Measurements from ENCODE around the gene BEST2. TPM values are rescaled to one million over a fixed set of nuclear protein-coding genes. Genes with fewer than 3 reads are reported as not detected.
A peak's percentile ranks its signal among the peaks of the same experiment; 100 is the strongest.

BEST2 gene
- total RNA-seq, 1 experiment from 2014 or later: 3.3 TPM

- TF ChIP-seq USF2 (CRISPR knock-in tag; IDR thresholded peaks at IDR 0.05) (no peak), TEAD1 (CRISPR knock-in tag; IDR thresholded peaks at IDR 0.05) (0 out of 2 replicates have a peak, but pooled peaks have one; percentile 56), KAT7 (CRISPR knock-in tag; IDR thresholded peaks at IDR 0.05; ENCODE audit: borderline replicate concordance) (no peak), FOXP1 (CRISPR knock-in tag; IDR thresholded peaks at IDR 0.05; ENCODE audit: borderline replicate concordance) (0 out of 2 replicates have a peak, but pooled peaks have one; percentile 26), SMAD3 (CRISPR knock-in tag; IDR thresholded peaks at IDR 0.05; ENCODE audit: borderline replicate concordance) (no peak; the same call in 1 of the 2 replicates), ZNF138 (CRISPR knock-in tag; conservative IDR thresholded peaks at IDR 0.05) (no peak), NFYB (CRISPR knock-in tag; conservative IDR thresholded peaks at IDR 0.05; ENCODE audit: low read depth) (0 out of 2 replicates have a peak, but pooled peaks have one; percentile 41), FOXJ3 (CRISPR knock-in tag; IDR thresholded peaks at IDR 0.05; ENCODE audit: borderline replicate concordance) (no peak), USF1 (CRISPR knock-in tag; IDR thresholded peaks at IDR 0.05) (no peak), ZNF232 (CRISPR knock-in tag; IDR thresholded peaks at IDR 0.05) (peak; percentile 71), E2F5 (CRISPR knock-in tag; IDR thresholded peaks at IDR 0.05) (0 out of 2 replicates have a peak, but pooled peaks have one; percentile 30), SMAD4 (CRISPR knock-in tag; IDR thresholded peaks at IDR 0.05) (no peak), AR (CRISPR knock-in tag; IDR thresholded peaks at IDR 0.05) (no peak), ETV6 (CRISPR knock-in tag; IDR thresholded peaks at IDR 0.05) (no peak; the same call in 1 of the 2 replicates), ERG (CRISPR knock-in tag; IDR thresholded peaks at IDR 0.05) (no peak), MAX (CRISPR knock-in tag; IDR thresholded peaks at IDR 0.05) (peak; percentile 91), NR1H2 (CRISPR knock-in tag; IDR thresholded peaks at IDR 0.05) (no peak), MLX (CRISPR knock-in tag; IDR thresholded peaks at IDR 0.05) (no peak), CBFB (CRISPR knock-in tag; IDR thresholded peaks at IDR 0.05; ENCODE audit: low read depth) (no peak), TP53 (CRISPR knock-in tag; IDR thresholded peaks at IDR 0.05) (no peak; the same call in 1 of the 2 replicates), ATF1 (CRISPR knock-in tag; IDR thresholded peaks at IDR 0.05) (no peak), CDX4 (CRISPR knock-in tag; IDR thresholded peaks at IDR 0.05; ENCODE audit: borderline replicate concordance) (peak; percentile 80; the same call in 1 of the 2 replicates), ZNF512 (CRISPR knock-in tag; IDR thresholded peaks at IDR 0.05; ENCODE audit: borderline replicate concordance) (no peak), PRRX2 (CRISPR knock-in tag; IDR thresholded peaks at IDR 0.05) (no peak), OVOL2 (CRISPR knock-in tag; IDR thresholded peaks at IDR 0.05; ENCODE audit: borderline replicate concordance) (no peak), HMGA2 (CRISPR knock-in tag; IDR thresholded peaks at IDR 0.05) (no peak)
Observed at GRCh38 chr19:12791345-12792050, 39.9 kb downstream of the BEST2 start, which contains the start of gene JUNB (continued).

Measured in WTC11 (cell line).